Calu3 (cell line): ENCODE results near the gene PARVG. TPM values are rescaled to one million over a fixed set of nuclear protein-coding genes. Genes with fewer than 3 reads are reported as not detected.

Experiments
- BruUV-seq: library from RNA; stranded (reverse); fragments of 400-500 nt; replicated peaks from 2 replicates; lab custom pipeline; 2021; lab: Mats Ljungman, UMichigan
- CTCF ChIA-PET: fragments of 300-600 bp; sonication (Branson Sonifier 250); formaldehyde crosslinking; loops from one replicate; lab custom pipeline; 2022; ENCODE audit warnings: antibody characterized with exemption; lab: Charles Lee
- DNase-seq: peaks from one replicate; pipeline ENCODE4 v3.0.0; 2022
- H3K27ac Mint-ChIP-seq: one replicate; pipeline ENCODE4 v1.8.0; 2022; ENCODE audit warnings: mixed read lengths; ENCODE audit not compliant: unreplicated experiment
- H3K27me3 Mint-ChIP-seq: one replicate; pipeline ENCODE4 v1.8.0; 2022; ENCODE audit warnings: mixed read lengths; ENCODE audit not compliant: unreplicated experiment
- H3K36me3 Mint-ChIP-seq: one replicate; pipeline ENCODE4 v1.8.0; 2022; ENCODE audit warnings: mild to moderate bottlenecking, moderate library complexity, mixed read lengths; ENCODE audit not compliant: insufficient read depth, unreplicated experiment
- H3K4me1 Mint-ChIP-seq: one replicate; pipeline ENCODE4 v1.8.0; 2022; ENCODE audit warnings: mild to moderate bottlenecking, low read depth, mixed read lengths; ENCODE audit not compliant: unreplicated experiment
- H3K4me3 Mint-ChIP-seq: one replicate; pipeline ENCODE4 v1.8.0; 2022; ENCODE audit warnings: mild to moderate bottlenecking, low read depth, moderate library complexity, mixed read lengths; ENCODE audit not compliant: unreplicated experiment
- H3K9me3 Mint-ChIP-seq: one replicate; pipeline ENCODE4 v1.8.0; 2022; ENCODE audit warnings: low read depth, mixed read lengths; ENCODE audit not compliant: unreplicated experiment
- CTCF ChIP-seq: fragments of 200-600 bp; IDR thresholded peaks from one replicate; pipeline ENCODE4 v1.8.0; 2022; ENCODE audit warnings: antibody characterized with exemption; ENCODE audit not compliant: unreplicated experiment
- intact Hi-C: fragments of 100-400 bp; cut with micrococcal nuclease; formaldehyde crosslinking; loops from one replicate; pipeline ENCODE4 v1.10.0; 2022; ENCODE audit not compliant: unreplicated experiment
- total RNA-seq: library from RNA; stranded (reverse); gene quantifications from 2 replicates; pipeline ENCODE4 v1.2.3, GENCODE V29; 2022

PARVG gene
- total RNA-seq, 1 experiment from 2014 or later, result not detected

GRCh38 chr22:44199866-44200265, 19.1 kb downstream of the PARVG start:
- Mint-ChIP-seq H3K36me3 (peaks cover 4% of the 10 kb centered on the region), H3K27ac (no peak overlapping the region), H3K4me3 (no peak overlapping the region), H3K4me1 (no peaks in the 10 kb centered on the region), H3K27me3 (peaks cover 84% of the 10 kb centered on the region), H3K9me3 (no peaks in the 10 kb centered on the region)
- intact Hi-C loops, result no loop called here
- CTCF ChIA-PET, result no interaction called here
- no TSS peak for BruUV-seq
- no peak for TF ChIP-seq CTCF
- no peak for DNase-seq

GRCh38 chr22:44200451-44200850, 19.7 kb downstream of the PARVG start:
- H3K36me3 Mint-ChIP-seq, result peaks cover 4% of the 10 kb centered on the region
- no peak for DNase-seq
- no peak overlapping the region for H3K4me3 Mint-ChIP-seq
- TF ChIP-seq CTCF, result no peak
- H3K4me1 Mint-ChIP-seq, result no peaks in the 10 kb centered on the region
- intact Hi-C loops, result no loop called here
- no peaks in the 10 kb centered on the region for H3K9me3 Mint-ChIP-seq
- BruUV-seq, result no TSS peak
- no peak overlapping the region for H3K27ac Mint-ChIP-seq
- CTCF ChIA-PET, result no interaction called here
- peaks cover 84% of the 10 kb centered on the region for H3K27me3 Mint-ChIP-seq

- H3K9me3 Mint-ChIP-seq, result no peaks in the 10 kb centered on the region
- CTCF ChIA-PET, result no interaction called here
- no peaks in the 10 kb centered on the region for H3K4me1 Mint-ChIP-seq
- BruUV-seq, result no TSS peak
- H3K27ac Mint-ChIP-seq, result no peak overlapping the region
- H3K36me3 Mint-ChIP-seq, result peaks cover 4% of the 10 kb centered on the region
- DNase-seq, result no peak
- TF ChIP-seq CTCF, result no peak
- no peak overlapping the region for H3K4me3 Mint-ChIP-seq
- peaks cover 84% of the 10 kb centered on the region for H3K27me3 Mint-ChIP-seq
- intact Hi-C loops, result no loop called here
These were observed 20.3 kb downstream of the PARVG start for GRCh38 chr22:44200855-44201550.

- TF ChIP-seq CTCF, result no peak
- intact Hi-C loops, result no loop called here
- H3K4me3 Mint-ChIP-seq, result no peak overlapping the region
- H3K9me3 Mint-ChIP-seq, result no peaks in the 10 kb centered on the region
- BruUV-seq, result no TSS peak
- H3K27me3 Mint-ChIP-seq, result peaks cover 90% of the 10 kb centered on the region
- DNase-seq, result no peak
- CTCF ChIA-PET, result no interaction called here
- peaks cover 4% of the 10 kb centered on the region for H3K36me3 Mint-ChIP-seq
- H3K4me1 Mint-ChIP-seq, result no peaks in the 10 kb centered on the region
- H3K27ac Mint-ChIP-seq, result no peak overlapping the region
These were observed 20.9 kb downstream of the PARVG start for GRCh38 chr22:44201665-44202064.
